Suprapubic skin (tissue), 4 donors: ENCODE results near the gene ZNF738.
"Not testable (repeated sequence)": the region's sequence is repeated elsewhere in the genome, so short reads cannot be mapped to it uniquely, and the experiment has no call there.

ENCODE experiments used
- EP300 ChIP-seq: sonication (generic); formaldehyde crosslinking; IDR thresholded peaks from one replicate; pipeline ENCODE4 v1.6.1; 2017; ENCODE audit warnings: antibody characterized with exemption
- POLR2A ChIP-seq, 2 donors: fragments of 450-650 bp; IDR thresholded peaks; one replicate each; pipeline ENCODE4 v1.6.1; 2017; ENCODE audit warnings: antibody characterized with exemption in 2 of 2, mild to moderate bottlenecking in 2 of 2, moderate library complexity in 2 of 2
- POLR2AphosphoS5 ChIP-seq, 3 donors: sonication (generic); formaldehyde crosslinking; IDR thresholded peaks; one replicate each; pipeline ENCODE4 v1.6.1; 2017; ENCODE audit warnings: antibody characterized with exemption in 3 of 3
- TF ChIP-seq, protein P1 (sequence below), 2 donors: fragments of 200-600 bp in 1 of 2; fragments of 450-650 bp in 1 of 2; sonication (generic) in 1 of 2; IDR thresholded peaks; one replicate each; pipeline ENCODE4 v1.5.1; 2016 to 2019; ENCODE audit warnings: antibody characterized with exemption in 2 of 2, mild to moderate bottlenecking in 1 of 2, moderate library complexity in 1 of 2

DNA sequence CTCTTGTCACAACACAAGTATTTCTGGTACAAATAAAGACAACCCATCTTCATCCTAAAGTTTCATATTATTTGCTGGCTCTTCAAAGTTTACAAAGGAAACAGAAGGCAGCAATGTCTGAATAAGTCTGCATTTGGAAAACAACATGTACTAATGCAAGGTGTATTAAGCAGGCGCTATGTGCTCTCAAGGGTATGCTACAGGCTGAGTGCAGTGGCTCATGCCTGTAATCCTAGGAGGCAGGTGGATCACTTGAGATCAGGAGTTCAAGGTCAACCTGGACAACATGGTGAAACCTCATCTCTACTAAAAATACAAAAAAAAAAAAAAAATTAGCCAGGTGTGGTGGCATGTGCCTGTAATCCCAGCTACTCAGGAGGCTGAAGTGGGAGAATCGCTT lies 46.0 kb upstream of the ZNF738 start:
- TF ChIP-seq, protein P1, sequence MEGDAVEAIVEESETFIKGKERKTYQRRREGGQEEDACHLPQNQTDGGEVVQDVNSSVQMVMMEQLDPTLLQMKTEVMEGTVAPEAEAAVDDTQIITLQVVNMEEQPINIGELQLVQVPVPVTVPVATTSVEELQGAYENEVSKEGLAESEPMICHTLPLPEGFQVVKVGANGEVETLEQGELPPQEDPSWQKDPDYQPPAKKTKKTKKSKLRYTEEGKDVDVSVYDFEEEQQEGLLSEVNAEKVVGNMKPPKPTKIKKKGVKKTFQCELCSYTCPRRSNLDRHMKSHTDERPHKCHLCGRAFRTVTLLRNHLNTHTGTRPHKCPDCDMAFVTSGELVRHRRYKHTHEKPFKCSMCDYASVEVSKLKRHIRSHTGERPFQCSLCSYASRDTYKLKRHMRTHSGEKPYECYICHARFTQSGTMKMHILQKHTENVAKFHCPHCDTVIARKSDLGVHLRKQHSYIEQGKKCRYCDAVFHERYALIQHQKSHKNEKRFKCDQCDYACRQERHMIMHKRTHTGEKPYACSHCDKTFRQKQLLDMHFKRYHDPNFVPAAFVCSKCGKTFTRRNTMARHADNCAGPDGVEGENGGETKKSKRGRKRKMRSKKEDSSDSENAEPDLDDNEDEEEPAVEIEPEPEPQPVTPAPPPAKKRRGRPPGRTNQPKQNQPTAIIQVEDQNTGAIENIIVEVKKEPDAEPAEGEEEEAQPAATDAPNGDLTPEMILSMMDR (IDR thresholded peaks at IDR 0.05), result not testable (repeated sequence)
- TF ChIP-seq POLR2A (IDR thresholded peaks at IDR 0.05); POLR2AphosphoS5 (IDR thresholded peaks at IDR 0.05); EP300: not testable (repeated sequence)
